ENCODE measurements around the gene SCNN1B.
"Not testable (repeated sequence)": the region's sequence is repeated elsewhere in the genome, so short reads cannot be mapped to it uniquely, and the experiment has no call there.

SCNN1B gene, protein sequence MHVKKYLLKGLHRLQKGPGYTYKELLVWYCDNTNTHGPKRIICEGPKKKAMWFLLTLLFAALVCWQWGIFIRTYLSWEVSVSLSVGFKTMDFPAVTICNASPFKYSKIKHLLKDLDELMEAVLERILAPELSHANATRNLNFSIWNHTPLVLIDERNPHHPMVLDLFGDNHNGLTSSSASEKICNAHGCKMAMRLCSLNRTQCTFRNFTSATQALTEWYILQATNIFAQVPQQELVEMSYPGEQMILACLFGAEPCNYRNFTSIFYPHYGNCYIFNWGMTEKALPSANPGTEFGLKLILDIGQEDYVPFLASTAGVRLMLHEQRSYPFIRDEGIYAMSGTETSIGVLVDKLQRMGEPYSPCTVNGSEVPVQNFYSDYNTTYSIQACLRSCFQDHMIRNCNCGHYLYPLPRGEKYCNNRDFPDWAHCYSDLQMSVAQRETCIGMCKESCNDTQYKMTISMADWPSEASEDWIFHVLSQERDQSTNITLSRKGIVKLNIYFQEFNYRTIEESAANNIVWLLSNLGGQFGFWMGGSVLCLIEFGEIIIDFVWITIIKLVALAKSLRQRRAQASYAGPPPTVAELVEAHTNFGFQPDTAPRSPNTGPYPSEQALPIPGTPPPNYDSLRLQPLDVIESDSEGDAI

DNA sequence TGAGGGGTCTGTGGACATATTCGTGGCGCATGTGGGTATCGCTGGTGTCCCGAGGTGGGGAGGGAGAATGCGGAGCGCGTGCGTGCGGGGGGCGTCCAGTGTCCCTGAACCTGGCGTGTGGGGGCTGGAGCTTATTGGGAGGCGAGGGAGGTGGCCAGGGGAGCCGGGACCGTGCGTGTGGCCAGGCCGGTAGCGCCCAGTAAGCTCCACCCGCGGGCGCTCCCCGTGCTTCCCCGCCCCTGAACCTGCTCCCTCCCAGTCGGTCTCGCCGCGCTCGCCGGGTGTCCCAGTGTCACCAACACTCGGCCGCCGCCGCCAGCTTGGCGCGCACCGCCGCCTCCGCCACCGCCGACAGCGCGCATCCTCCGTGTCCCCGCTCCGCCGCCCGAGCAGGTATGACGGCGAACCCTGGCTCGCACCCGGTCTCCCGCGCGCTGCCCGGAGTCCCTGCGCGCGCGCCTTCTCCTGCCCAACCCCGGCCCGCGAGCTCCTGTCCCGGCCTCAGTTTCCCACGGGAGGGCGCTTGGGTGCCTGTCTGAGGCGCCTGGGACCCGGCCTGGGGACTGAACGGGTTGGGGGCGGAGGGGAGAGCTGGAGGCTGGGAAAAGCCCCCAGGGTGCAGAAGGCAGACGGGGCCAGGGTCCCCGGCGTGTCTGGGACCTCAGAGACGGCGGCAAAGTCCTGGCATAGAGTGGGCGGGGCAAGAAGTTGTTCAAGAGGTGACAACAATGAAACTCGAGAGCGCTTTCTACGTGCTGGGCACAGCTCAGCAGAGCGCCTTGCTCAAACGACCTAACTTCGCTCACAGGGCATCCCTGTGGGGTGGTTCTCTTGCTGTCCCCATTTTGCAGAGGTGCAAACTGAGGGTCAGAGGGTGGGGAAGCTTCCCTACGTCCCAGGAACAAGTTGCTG, at the start of gene SCNN1B:
Gene SCNN1B (plus strand): TSS at position 258 of the 912 bp plus-strand sequence. CDS start 46,298 bp downstream, outside the sequence.
- DNase-seq (ENCODE audit: low read depth in 2 of 2, low spot score in 1 of 2), result no peak

DNA sequence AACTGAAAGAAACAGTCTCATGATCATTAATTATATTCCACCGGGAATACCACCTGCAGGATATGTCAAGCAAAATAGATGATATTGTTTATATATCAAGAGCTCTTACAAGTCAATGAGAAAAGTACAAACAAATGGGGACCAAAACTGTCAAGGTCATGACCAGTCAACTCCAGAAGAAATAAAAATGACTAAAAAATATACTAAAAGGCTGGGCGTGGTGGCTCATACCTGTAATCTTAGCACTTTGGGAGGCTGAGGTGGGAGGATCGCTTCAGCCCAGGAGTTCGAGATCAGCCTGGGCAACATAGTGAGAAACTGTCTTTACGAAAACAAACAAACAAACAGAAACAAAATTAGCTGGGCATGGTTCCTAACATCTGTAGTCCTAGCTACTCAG, 49.8 kb upstream of the SCNN1B start:
- no peak for DNase-seq (ENCODE audit: low read depth in 2 of 2, low spot score in 1 of 2)

DNA sequence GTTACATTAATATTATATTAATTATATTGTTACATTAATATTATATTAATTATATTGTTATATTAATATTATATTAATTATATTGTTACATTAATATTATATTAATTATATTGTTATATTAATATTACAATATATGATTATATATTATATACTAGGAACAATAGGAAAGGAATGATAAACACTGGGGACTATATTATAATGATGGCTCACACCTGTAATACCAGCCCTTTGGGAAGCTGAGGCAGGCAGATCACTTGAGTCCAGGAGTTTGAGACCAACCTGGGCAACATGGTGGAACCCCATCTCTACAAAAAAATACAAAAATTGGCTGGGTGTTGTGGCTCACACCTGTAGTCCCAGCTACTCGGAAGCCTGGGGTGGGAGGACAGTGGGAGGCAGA, 48.5 kb upstream of the SCNN1B start:
- not testable (repeated sequence) for DNase-seq (ENCODE audit: low read depth in 2 of 2, low spot score in 1 of 2)

DNA sequence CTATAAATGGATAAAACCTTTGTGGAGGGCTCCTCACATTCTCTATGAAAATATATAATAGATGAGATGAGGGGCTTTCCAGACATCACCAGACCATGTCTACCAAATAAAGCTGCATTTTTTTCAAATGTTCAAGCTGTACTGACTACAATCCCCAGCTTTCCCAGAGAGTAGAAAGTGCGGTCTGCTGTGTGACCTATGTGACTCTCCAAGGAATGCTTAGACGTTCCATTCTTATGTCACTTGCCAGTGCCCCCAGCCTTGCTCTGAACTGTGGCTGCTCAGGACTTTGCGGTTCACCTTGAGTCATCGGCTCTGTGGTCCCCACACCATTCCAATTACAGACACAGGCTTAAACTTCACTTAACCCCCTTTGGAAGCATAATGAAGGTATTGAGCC, 47.8 kb upstream of the SCNN1B start:
- no peak for DNase-seq (ENCODE audit: low read depth in 2 of 2, low spot score in 1 of 2)

DNA sequence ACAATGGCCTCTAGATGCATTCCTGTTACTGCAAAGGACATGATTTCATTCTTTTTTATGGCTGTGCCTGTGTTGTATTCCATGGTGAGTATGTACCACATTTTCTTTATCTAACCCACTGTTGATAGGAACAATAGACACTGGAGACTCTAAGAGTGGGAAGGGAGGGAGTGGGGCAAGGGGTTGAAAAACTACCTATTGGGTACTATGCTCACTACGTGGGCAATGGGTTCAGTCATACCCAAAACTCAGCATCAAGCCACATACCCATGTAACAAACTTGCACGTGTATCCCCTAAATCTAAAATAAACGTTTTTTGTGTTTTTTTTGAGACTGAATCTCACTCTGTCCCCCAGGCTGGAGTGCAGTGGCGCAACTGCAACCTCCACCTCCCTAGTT, 47.1 kb upstream of the SCNN1B start:
- DNase-seq (ENCODE audit: low read depth in 2 of 2, low spot score in 1 of 2), result no peak

DNA sequence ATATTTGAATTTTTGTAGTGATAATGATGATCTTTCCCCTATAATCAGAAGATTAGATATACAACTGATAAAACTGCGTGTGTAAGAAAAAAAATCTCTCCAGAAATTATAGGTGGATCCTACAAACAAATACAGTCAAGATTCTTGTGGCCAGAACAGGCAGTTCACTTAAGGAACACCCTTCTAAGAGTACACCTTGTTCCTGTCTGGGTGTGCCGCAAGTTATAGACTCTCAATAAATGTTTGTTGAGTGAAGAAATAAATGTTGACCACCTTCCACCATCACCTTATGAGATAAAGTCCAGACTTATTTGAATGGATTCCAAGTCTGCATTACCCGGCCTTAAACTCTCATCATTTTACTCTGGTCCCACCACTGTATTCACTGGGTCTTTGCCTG, 45.7 kb upstream of the SCNN1B start:
- no peak for DNase-seq (ENCODE audit: low read depth in 2 of 2, low spot score in 1 of 2)

DNA sequence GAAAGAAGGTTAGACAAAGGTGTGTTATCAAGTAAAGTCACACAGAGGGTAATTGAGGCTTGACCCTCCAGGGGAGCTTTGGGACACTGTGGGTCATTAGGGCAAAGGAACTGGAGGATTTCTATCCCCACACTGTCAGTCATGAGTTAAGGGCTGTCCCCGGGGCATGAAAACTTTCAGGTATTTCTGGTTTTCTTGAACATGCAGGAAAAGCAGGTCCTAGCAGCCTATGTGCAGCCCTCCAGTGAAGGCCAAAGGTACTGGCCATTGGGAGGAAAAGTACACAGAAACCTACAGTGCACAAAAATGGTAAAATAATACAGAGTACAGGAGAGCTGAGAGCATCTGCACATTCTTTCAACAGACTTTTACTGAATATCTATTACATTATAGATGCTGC, 44.4 kb upstream of the SCNN1B start:
- DNase-seq (ENCODE audit: low read depth in 2 of 2, low spot score in 1 of 2), result no peak

DNA sequence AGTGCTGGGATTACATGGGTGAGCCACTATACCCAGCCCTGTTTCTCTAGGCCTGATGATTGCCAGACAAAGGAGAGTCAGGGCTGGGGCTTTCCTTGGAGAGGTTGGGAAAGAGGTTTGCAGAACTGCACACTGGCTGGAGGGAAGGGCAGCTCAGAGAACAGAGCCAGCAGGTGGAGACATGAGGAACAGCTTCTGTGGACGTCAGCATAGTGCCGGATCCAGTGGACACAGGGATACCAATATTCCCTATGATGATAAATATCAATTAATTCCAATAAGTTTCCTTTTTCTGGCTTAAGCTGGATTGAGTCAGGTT, 43.2 kb upstream of the SCNN1B start:
- no peak for DNase-seq (ENCODE audit: low read depth in 2 of 2, low spot score in 1 of 2)

DNA sequence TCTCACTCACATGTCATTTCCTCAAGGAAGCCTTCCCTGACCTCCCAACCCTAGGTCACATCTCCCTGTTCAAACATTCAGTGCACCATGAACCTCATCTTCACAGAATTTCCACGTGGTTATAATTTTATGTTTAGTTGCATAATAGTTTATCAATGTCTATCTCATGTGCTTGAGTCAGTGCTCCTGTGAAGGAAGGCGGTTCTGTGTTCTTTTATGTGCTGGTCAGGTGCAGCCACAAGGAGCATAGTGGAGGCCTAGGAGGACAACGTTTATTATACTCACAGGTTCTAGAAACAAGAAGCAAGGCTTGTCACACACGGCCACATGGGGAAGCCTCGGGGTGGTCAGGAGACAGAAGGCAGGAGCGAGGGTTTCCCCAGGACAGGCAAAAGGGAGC, 34.5 kb upstream of the SCNN1B start:
- DNase-seq (ENCODE audit: low read depth in 2 of 2, low spot score in 1 of 2), result no peak

DNA sequence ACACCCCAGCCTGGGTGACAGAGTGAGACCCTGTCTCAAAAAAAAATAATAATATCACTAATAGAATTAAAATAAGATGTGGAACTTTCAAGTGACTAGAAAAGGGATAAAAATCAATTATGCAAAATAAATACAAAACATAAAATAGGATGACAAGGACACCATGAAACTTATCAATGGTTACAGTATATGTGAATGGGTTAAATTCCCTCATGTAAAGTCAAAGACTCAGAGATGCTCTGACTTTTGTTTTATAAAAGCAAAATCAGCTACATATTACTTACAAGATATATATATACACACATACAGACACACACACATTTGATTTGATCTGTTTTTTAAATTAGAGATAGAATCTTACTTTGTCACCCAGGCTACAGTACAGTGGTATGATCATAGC, 33.5 kb upstream of the SCNN1B start:
- no peak for DNase-seq (ENCODE audit: low read depth in 2 of 2, low spot score in 1 of 2)

DNA sequence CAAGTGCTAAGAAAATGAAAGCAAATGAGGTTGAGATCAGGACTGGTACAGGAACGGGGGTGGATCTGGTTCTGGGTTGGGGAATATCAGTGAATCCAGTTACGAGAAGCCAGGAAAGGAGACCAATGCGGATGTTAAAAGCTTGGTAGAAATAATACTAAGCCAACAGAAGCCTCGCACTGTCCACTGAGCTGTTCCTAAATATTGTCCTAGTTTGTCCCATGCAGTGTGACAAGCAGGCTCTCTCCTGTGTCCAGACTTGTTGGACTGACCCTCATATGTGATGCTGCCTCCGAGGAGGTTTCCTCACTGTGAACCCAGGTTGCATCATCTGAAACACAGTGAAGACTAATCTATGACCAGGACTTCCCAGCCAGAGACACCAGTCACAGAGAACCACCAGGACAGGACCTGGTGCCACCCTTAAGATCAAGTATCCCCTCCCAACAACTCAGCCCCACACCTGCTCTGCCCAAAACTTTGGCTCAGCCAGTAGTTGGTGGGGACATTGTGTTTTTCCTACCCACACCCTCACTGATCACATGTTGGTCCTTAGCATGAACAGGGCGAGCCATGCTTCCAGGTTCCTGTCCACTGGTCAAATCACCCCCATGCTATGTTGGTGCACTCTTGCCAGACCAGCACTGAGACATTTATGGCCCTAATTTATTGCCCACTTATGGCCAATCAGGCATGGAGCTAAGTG, 32.7 kb upstream of the SCNN1B start:
- DNase-seq (ENCODE audit: low read depth in 2 of 2, low spot score in 1 of 2), result no peak

DNA sequence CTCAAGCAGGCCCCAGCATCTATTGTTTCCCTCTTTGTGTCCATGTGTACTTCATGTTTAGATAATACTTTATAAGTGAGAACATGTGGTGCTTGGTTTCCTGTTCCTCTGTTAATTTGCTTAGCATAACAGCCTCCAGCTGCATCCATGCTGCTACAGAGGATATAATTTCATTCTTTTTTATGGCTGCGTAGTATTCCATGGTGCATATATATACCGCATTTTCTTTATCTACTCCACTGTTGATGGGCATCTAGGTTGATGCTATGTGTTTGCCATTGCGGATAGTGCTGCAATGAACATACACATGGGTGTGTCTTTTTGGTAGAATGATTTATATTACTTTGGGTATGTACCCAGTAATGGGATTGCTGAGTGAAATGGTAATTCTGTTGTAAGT, 31.4 kb upstream of the SCNN1B start:
- no peak for DNase-seq (ENCODE audit: low read depth in 2 of 2, low spot score in 1 of 2)

DNA sequence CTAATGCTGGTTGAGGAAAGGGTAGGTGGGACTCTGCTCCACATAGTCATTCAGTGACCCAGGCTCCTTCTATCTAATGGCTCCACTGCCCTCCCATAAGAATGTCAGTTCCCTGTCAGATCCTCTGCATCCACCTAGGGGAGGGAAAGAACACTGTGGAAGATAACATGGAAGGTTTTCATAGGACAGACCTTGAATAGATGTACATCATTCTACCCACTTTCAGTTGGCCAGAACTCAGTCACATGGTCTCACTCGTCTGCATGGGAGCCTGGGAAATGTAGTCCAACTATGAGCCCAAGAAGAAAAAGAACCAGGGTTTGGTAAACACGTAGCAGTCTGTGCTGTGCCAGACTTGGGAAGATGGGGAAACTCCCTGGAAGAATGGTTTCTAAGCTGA, 27.1 kb upstream of the SCNN1B start:
- no peak for DNase-seq (ENCODE audit: low read depth in 2 of 2, low spot score in 1 of 2)

DNA sequence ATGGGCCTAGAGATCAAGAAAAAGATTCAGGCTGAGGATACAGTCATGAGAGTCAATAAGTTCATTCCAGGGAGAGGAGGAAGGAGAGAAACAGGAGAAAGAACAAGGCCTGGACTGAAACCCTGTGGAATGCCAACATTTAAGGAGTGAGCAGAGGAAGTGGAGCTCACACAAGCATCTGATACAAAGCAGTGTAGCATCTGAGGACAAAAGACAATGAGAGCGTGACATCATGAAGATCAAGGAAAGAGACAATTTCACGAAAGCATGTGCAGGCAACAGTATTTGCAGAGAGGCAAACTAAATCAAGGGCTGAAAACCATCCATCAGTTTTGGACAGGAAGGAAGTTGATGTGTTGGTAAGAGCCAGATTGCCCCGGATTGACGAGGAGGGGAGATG, 25.3 kb upstream of the SCNN1B start:
- no peak for DNase-seq (ENCODE audit: low read depth in 2 of 2, low spot score in 1 of 2)

DNA sequence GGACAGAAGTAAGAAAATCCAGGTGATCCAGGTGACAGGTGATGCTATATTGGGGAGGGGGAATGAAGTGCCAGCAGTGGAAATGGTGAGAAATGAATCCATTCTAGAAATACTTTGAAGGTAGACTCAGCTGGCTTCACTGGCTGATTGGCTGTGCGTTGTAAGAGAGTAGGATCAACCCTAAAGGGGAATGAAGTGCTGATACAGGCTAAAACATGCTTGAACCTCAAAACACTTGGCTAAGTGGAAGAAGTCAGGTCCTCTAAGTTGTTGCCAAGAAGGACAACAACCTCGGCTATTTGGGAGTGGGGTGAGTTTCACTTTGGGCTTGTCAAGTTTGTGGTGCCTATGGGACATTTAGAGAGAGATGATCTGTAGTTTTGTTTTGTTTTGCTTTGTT, 24.1 kb upstream of the SCNN1B start:
- DNase-seq (ENCODE audit: low read depth in 2 of 2, low spot score in 1 of 2), result no peak

DNA sequence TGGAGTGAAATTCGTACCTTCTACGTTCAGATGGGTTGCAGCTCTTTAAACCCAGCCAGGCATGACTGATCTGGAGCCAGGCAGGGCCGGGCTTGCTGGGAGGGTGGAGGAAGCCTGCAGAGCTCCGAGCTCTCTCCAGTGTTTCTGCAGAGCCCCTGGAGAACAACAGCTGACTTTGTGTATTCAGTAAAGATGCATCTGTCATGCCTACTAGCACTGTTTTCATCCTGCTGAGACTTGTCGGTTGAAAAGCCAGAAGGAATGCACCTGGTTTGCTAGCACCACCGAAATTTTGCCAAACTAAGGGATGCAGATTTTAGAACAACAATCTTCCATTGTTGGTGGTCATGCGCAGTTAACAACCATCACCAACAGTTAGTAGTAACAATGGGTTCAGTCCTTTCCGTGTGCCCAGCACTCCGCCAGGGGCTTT, 22.4 kb upstream of the SCNN1B start:
- DNase-seq (ENCODE audit: low read depth in 2 of 2, low spot score in 1 of 2), result no peak

DNA sequence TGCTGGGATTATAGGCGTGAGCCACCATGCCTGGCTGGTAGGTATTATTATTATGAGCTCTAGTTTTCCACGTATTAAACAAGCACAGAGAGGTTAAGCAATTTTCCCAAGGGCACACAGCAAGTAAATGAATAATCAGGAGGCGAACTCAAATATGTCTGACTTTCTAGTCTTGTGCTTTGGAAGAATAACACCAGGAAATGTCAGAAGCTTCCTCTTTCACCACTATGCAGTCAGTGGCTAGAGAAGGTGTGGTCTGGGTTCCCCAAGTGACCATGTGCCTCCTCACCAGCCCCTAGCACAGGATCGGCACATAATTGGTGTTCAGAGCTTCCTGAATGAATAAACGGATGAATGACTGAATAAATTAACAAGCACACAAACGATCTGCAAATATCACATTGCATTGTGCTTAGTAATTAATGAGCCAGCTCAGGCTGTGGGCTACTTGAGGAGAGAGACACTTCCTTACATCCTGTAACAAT, 21.6 kb upstream of the SCNN1B start:
- no peak for DNase-seq (ENCODE audit: low read depth in 2 of 2, low spot score in 1 of 2)

DNA sequence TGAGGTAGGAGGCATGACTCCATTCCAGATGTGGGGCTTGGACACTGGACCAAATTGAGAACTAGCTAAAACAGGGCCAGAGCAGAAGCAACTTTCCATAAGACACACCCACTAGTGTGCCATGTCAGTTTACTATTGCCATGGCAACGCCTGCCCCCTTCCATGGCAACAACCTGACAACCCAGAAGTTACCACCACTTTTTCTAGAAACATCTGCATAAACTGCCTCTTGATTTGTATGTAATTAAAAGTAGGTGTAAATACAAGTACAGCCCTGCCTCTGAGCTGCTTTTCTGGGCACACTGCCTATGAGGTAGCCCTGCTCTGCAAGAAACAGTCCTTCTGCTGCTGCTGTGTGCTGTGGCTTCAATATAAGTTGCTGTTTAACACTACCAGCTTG, 19.5 kb upstream of the SCNN1B start:
- no peak for DNase-seq (ENCODE audit: low read depth in 2 of 2, low spot score in 1 of 2)

DNA sequence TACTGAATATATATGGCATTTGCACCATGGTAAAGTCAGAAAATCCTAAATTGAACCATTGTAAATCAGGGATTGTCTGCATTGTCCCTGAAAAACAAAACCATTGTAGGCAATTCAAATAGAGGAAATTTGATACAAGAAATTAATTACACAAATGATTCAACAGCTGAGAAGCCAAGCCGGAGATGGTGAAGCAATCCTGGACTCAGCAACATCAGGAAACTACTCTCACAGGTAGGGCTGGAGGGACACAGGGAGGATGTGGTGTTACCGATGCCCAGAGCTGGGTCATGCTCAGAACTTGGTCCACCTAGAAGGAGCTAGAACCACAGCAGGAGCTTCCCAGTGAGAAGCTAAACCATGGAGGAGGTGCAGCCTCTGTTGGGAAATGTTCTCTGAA, 18.5 kb upstream of the SCNN1B start:
- DNase-seq (ENCODE audit: low read depth in 2 of 2, low spot score in 1 of 2), result no peak

DNA sequence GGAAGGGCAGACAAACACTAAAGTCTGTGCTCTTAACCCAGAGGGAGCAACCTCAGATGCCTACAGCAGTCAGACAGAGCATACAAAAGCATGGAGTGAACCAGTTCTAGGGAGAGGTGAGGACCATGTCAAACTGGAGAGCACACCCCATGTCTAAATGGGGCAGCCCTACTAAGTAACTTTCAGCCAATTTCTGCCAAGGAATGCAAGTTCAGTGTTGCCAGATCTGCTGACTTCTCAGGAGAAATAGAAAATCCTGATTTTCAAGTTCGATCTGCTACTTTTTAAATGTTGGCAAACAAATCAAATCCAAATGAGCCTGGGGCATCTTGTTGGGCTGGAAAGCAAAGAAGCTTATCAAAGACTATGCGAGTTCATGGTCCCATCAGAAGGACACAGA, 17.5 kb upstream of the SCNN1B start:
- no peak for DNase-seq (ENCODE audit: low read depth in 2 of 2, low spot score in 1 of 2)

DNA sequence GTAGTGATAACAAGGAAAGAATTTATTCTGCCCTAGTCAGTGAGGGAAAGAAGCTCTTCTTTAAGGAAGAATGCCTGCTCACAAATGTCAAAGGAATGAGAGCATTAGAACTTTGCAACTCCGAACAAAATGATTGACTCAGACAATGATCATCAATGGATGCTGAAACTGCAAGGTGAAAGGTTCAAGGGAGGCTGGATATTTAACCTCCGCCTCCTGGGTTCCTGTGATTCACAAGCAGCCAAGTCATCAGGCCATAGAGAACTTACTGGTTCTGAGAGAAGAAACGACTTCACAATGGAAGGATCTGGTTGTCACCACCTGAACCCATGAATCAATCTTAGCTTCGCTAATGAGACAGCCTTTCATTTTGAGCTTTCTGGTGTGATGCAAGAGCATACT, 16.0 kb upstream of the SCNN1B start:
- DNase-seq (ENCODE audit: low read depth in 2 of 2, low spot score in 1 of 2), result no peak
